Hepatocyte (in vitro differentiated cells): ENCODE data around the gene KIFAP3. TPM values are rescaled to one million over a fixed set of nuclear protein-coding genes. Genes with fewer than 3 reads are reported as not detected.

Experiments
- DNase-seq: peaks from one replicate; pipeline ENCODE4 v3.0.0-alpha.2; 2016; ENCODE audit warnings: low spot score
- H2AFZ ChIP-seq: fragments of 200-600 bp; sonication (generic); 2 replicates; pipeline ENCODE4 v1.6.0; 2016; ENCODE audit warnings: antibody characterized with exemption, mild to moderate bottlenecking
- H3K27ac ChIP-seq: fragments of 200-600 bp; sonication (generic); 2 replicates; pipeline ENCODE4 v1.5.1; 2016; ENCODE audit warnings: mild to moderate bottlenecking
- H3K27me3 ChIP-seq: fragments of 200-600 bp; sonication (generic); 2 replicates; pipeline ENCODE4 v1.6.1; 2016
- H3K36me3 ChIP-seq: fragments of 200-600 bp; sonication (generic); replicated peaks from 2 replicates; pipeline ENCODE4 v1.5.1; 2016; ENCODE audit warnings: low read depth; ENCODE audit not compliant: insufficient read depth
- H3K4me1 ChIP-seq: fragments of 200-600 bp; sonication (generic); 2 replicates; pipeline ENCODE4 v1.5.1; 2016; ENCODE audit warnings: mild to moderate bottlenecking, moderate library complexity; ENCODE audit not compliant: insufficient read depth
- H3K4me2 ChIP-seq: fragments of 200-600 bp; sonication (generic); 2 replicates; pipeline ENCODE4 v1.6.0; 2016
- H3K4me3 ChIP-seq: fragments of 200-600 bp; sonication (generic); 2 replicates; pipeline ENCODE4 v1.5.1; 2016; ENCODE audit warnings: mild to moderate bottlenecking
- H3K79me2 ChIP-seq: fragments of 200-600 bp; sonication (generic); 2 replicates; pipeline ENCODE4 v1.6.0; 2017; ENCODE audit warnings: mild to moderate bottlenecking
- H3K9me2 ChIP-seq: fragments of 200-600 bp; sonication (generic); replicated peaks from 2 replicates; pipeline ENCODE4 v1.6.0; 2017; ENCODE audit warnings: mild to moderate bottlenecking; ENCODE audit not compliant: insufficient read depth
- H3K9me3 ChIP-seq: fragments of 200-600 bp; sonication (generic); 2 replicates; pipeline ENCODE4 v1.5.1; 2016; ENCODE audit warnings: low read depth, mild to moderate bottlenecking
- H4K20me1 ChIP-seq: fragments of 200-600 bp; sonication (generic); 2 replicates; pipeline ENCODE4 v1.6.0; 2016; ENCODE audit warnings: mild to moderate bottlenecking; ENCODE audit not compliant: insufficient read depth, poor library complexity, severe bottlenecking
- EZH2 ChIP-seq: fragments of 200-600 bp; sonication (generic); IDR thresholded peaks from 2 replicates; pipeline ENCODE4 v1.6.1; 2016; ENCODE audit warnings: antibody characterized with exemption, mild to moderate bottlenecking, borderline replicate concordance
- EZH2phosphoT487 ChIP-seq: fragments of 200-600 bp; sonication (generic); IDR thresholded peaks from one replicate; pipeline ENCODE4 v1.6.1; 2018; ENCODE audit warnings: antibody characterized with exemption, mild to moderate bottlenecking, low read depth, moderate library complexity; ENCODE audit not compliant: unreplicated experiment, severe bottlenecking
- WGBS: methylation state at CpG from one replicate; pipeline ENCODE4 v1.1.6; 2016; ENCODE audit warnings: low lambda C conversion rate; ENCODE audit errors: missing lambda C conversion rate; 5-methylcytosine and 5-hydroxymethylcytosine counted together
- polyA plus RNA-seq: library from polyadenylated mRNA; unstranded; fragments of >200 nt; fragmentation: Nextera tagmentation; extraction: Ambion mirVana; gene quantifications from 2 replicates; pipeline ENCODE4 v1.2.1, GENCODE V29; 2016
- total RNA-seq: library from RNA; depleted of rRNA; stranded (reverse); fragments of >200 nt; gene quantifications from 2 replicates; pipeline ENCODE4 v1.2.3, GENCODE V29; 2014
- TF ChIP-seq, protein P1 (sequence below): fragments of 200-600 bp; sonication (generic); IDR thresholded peaks from 2 replicates; pipeline ENCODE4 v1.5.1; 2016; ENCODE audit warnings: antibody characterized with exemption, mild to moderate bottlenecking; ENCODE audit not compliant: poor library complexity

The KIFAP3 gene
- total and polyA plus RNA-seq, 2 experiments from 2014 or later = 15.4 to 28.2 TPM

DNA sequence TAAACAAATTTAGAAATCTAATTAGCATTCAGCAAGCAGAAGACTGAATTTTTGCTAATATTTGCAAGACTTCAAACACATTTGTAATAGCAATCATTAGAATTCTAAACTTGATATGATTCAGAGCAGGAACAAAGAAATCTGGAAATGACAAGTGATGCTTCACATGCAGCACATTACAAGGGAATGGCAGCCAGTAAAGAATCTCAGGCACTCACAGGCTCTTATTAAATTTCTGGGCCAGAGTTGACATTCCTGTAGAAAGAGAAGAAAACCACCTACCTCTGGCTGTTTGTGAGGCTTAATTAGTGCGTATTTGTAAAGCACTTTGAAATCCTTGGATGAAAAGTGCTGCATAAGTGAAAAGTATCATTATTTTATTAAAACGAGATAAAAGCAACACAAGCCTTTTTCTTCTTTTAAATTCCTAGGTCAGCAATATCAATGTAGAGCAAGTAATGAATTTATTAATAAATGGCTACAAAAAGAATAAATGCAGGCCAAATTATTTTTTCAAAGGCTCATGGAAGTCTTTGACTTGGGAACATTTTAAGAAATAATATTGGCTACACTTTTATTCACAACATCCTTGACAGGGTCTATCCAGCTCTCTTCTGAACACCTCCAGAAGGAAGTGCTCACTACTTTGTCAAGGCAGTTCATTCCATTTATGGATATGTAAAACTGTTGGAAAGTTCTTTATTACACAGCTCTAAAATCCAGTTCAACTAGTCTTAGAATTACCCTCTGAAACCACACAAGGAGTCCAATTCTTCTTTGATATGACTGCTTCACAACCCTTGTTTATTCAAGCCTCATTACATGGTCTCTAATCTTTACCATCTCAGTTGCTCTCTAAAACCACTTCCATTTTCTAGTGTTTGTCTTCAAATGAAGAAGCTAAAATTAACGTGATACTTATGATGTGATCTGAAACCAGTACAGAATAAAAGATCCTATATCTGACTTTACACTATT lies 148.7 kb downstream of the KIFAP3 start:
- Histone ChIP-seq H3K4me3 (no peak overlapping the region), H3K36me3 (no peaks in the 10 kb centered on the region), H3K79me2 (no peaks in the 10 kb centered on the region), H2AFZ (no peak overlapping the region), H3K9me2 (no peaks in the 10 kb centered on the region), H3K27ac (peak overlapping the region; percentile 32), H4K20me1 (no peaks in the 10 kb centered on the region), H3K27me3 (no peaks in the 10 kb centered on the region), H3K4me1 (peaks cover 3% of the 10 kb centered on the region), H3K4me2 (no peak overlapping the region), H3K9me3 (no peaks in the 10 kb centered on the region)
- 49% methylated on average over 3 of the region's 3 CpGs for WGBS
- no peak for TF ChIP-seq EZH2
- no peak for TF ChIP-seq EZH2phosphoT487
- TF ChIP-seq, protein P1, sequence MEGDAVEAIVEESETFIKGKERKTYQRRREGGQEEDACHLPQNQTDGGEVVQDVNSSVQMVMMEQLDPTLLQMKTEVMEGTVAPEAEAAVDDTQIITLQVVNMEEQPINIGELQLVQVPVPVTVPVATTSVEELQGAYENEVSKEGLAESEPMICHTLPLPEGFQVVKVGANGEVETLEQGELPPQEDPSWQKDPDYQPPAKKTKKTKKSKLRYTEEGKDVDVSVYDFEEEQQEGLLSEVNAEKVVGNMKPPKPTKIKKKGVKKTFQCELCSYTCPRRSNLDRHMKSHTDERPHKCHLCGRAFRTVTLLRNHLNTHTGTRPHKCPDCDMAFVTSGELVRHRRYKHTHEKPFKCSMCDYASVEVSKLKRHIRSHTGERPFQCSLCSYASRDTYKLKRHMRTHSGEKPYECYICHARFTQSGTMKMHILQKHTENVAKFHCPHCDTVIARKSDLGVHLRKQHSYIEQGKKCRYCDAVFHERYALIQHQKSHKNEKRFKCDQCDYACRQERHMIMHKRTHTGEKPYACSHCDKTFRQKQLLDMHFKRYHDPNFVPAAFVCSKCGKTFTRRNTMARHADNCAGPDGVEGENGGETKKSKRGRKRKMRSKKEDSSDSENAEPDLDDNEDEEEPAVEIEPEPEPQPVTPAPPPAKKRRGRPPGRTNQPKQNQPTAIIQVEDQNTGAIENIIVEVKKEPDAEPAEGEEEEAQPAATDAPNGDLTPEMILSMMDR = no peak
- DNase-seq = no peak

DNA sequence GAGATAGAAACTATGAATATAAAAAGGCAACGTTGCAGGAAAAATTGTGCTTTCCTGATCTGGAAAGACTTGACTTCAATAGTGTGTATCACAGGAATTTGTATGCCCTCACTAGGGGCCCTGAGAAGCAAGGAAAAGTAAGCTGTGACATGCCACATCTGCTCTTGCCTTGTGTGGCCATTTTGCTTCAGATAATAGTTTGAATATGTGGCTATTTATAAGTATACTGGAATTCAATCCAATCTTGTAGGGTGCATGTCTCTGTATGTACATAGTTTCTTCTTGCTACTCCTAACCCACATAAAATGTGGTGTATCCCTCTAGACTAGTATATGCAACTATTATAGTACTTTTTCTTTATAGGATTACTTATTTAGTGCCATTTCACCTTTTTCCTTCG lies 149.7 kb downstream of the KIFAP3 start:
- H3K27ac ChIP-seq = no peak overlapping the region
- no peak overlapping the region for H3K4me3 ChIP-seq
- WGBS = 73% methylated on average over 2 of the region's 2 CpGs
- no peaks in the 10 kb centered on the region for H3K9me2 ChIP-seq
- H4K20me1 ChIP-seq = no peaks in the 10 kb centered on the region
- H3K9me3 ChIP-seq = no peaks in the 10 kb centered on the region
- no peak overlapping the region for H2AFZ ChIP-seq
- no peak overlapping the region for H3K4me2 ChIP-seq
- no peaks in the 10 kb centered on the region for H3K27me3 ChIP-seq
- H3K79me2 ChIP-seq = no peaks in the 10 kb centered on the region
- no peak for DNase-seq
- peaks cover 3% of the 10 kb centered on the region for H3K4me1 ChIP-seq
- H3K36me3 ChIP-seq = no peaks in the 10 kb centered on the region
- TF ChIP-seq EZH2phosphoT487 (no peak), EZH2 (no peak)
- TF ChIP-seq, protein P1 = no peak

DNA sequence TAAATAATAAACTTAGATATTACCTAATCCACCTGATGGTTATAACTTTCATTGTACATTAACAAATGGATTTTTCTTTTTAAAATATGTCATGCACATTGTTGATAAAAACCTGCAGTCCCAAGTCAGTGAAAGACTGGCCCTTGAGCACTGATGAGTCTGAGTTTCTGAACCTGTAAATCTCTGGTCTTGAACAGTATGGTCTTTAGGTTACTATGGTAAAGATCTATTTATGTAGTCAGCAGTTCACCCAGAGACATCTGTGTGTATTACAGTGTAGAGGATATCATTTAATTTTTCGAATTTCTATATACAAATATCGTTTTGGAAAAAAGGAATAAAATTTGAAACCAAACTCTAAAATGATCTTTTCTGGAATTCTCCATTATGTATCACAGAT lies 150.4 kb downstream of the KIFAP3 start:
- H4K20me1 ChIP-seq = no peaks in the 10 kb centered on the region
- peaks cover 3% of the 10 kb centered on the region for H3K4me1 ChIP-seq
- no peaks in the 10 kb centered on the region for H3K27me3 ChIP-seq
- H3K36me3 ChIP-seq = no peaks in the 10 kb centered on the region
- H3K4me2 ChIP-seq = no peak overlapping the region
- no peak overlapping the region for H3K27ac ChIP-seq
- H2AFZ ChIP-seq = no peak overlapping the region
- H3K9me2 ChIP-seq = no peaks in the 10 kb centered on the region
- 93% methylated on average over 2 of the region's 2 CpGs for WGBS
- no peaks in the 10 kb centered on the region for H3K9me3 ChIP-seq
- H3K4me3 ChIP-seq = no peak overlapping the region
- DNase-seq = no peak
- TF ChIP-seq, protein P1 = no peak
- TF ChIP-seq EZH2 = no peak
- no peak for TF ChIP-seq EZH2phosphoT487
- H3K79me2 ChIP-seq = no peaks in the 10 kb centered on the region
